Measurements from ENCODE around the gene KDM3A. TPM values are rescaled to one million over a fixed set of nuclear protein-coding genes. Genes with fewer than 3 reads are reported as not detected.
A peak's percentile ranks its signal among the peaks of the same experiment; 100 is the strongest.

KDM3A gene
- total RNA-seq, 2 experiments from 2014 or later, result 107 to 114 TPM

- TF ChIP-seq CTCF (IDR thresholded peaks at IDR 0.05), result no peak
- H3K4me3 Mint-ChIP-seq, result peak overlapping the region; percentile 94
- peaks cover 62% of the 10 kb centered on the region for H3K36me3 Mint-ChIP-seq (ENCODE audit: low read depth)
- H3K27ac Mint-ChIP-seq, result peak overlapping the region; percentile 100
- intact Hi-C loops (cut with micrococcal nuclease), result loop anchor here (5.0 kb wide), 1 partner anchor 244 kb away; the partner anchor contains the start of genes IMMT and MRPL35
- no peak for ATAC-seq
- no peak for DNase-seq
- peaks cover 17% of the 10 kb centered on the region for H3K9me3 Mint-ChIP-seq
- ChIA-PET CTCF (interaction anchor here (0.5 to 2.3 kb wide), 6 partner anchors 9 to 240 kb away, joined by 3 to 10 read pairs (median 6); no protein-coding TSS in a partner anchor), POLR2A (interaction anchor here (0.8 to 2.5 kb wide), 12 partner anchors 27 to 354 kb away, joined by 3 to 10 read pairs (median 4); partner anchors contain the start of gene IMMT)
- peaks cover 45% of the 10 kb centered on the region for H3K4me1 Mint-ChIP-seq (ENCODE audit: low read depth)
- no peaks in the 10 kb centered on the region for H3K27me3 Mint-ChIP-seq
These were observed 266 bp downstream of the KDM3A start for GRCh38 chr2:86441392-86441881.

GRCh38 chr2:86441882-86442641 is 891 bp downstream of the KDM3A start:
- TF ChIP-seq CTCF (IDR thresholded peaks at IDR 0.05), result no peak
- peak overlapping the region; percentile 96 for H3K27ac Mint-ChIP-seq
- no peaks in the 10 kb centered on the region for H3K27me3 Mint-ChIP-seq
- intact Hi-C loops (cut with micrococcal nuclease), result loop anchor here (5.0 kb wide), 1 partner anchor 245 kb away; the partner anchor contains the start of genes IMMT and MRPL35
- ATAC-seq (peak; percentile 1), DNase-seq (peak; percentile 73)
- ChIA-PET POLR2A (interaction anchor here (0.8 to 2.5 kb wide), 9 partner anchors 26 to 353 kb away, joined by 3 to 10 read pairs (median 4); partner anchors contain the start of gene REEP1), CTCF (interaction anchor here (0.5 to 2.3 kb wide), 6 partner anchors 26 to 240 kb away, joined by 3 to 10 read pairs (median 5); no protein-coding TSS in a partner anchor)
- H3K4me3 Mint-ChIP-seq, result peak overlapping the region; percentile 94
- peaks cover 67% of the 10 kb centered on the region for H3K36me3 Mint-ChIP-seq (ENCODE audit: low read depth)
- H3K9me3 Mint-ChIP-seq, result peaks cover 15% of the 10 kb centered on the region
- peaks cover 50% of the 10 kb centered on the region for H3K4me1 Mint-ChIP-seq (ENCODE audit: low read depth)

GRCh38 chr2:86442642-86443005 is 1.5 kb downstream of the KDM3A start:
- peak; percentile 91 for DNase-seq
- peaks cover 55% of the 10 kb centered on the region for H3K4me1 Mint-ChIP-seq (ENCODE audit: low read depth)
- peaks cover 15% of the 10 kb centered on the region for H3K9me3 Mint-ChIP-seq
- no peak for TF ChIP-seq CTCF (IDR thresholded peaks at IDR 0.05)
- ChIA-PET CTCF (interaction anchor here (1.2 to 2.3 kb wide), 5 partner anchors 9 to 222 kb away, joined by 3 to 10 read pairs (median 6); no protein-coding TSS in a partner anchor), POLR2A (interaction anchor here (0.8 to 2.5 kb wide), 4 partner anchors 49 to 242 kb away, joined by 3 to 10 read pairs (median 6); partner anchors contain the start of gene REEP1)
- no peaks in the 10 kb centered on the region for H3K27me3 Mint-ChIP-seq
- H3K4me3 Mint-ChIP-seq, result peak overlapping the region; percentile 94
- peak; percentile 65 for ATAC-seq
- H3K36me3 Mint-ChIP-seq (ENCODE audit: low read depth), result peaks cover 72% of the 10 kb centered on the region
- intact Hi-C loops (cut with micrococcal nuclease), result loop anchor here (5.0 kb wide), 1 partner anchor 245 kb away; the partner anchor contains the start of genes IMMT and MRPL35
- H3K27ac Mint-ChIP-seq, result peak overlapping the region; percentile 96

- ChIA-PET POLR2A (no interaction called here), CTCF (interaction anchor here (1.3 kb wide), 1 partner anchor 8 kb away, joined by 3 read pairs; no protein-coding TSS in a partner anchor)
- H3K9me3 Mint-ChIP-seq, result peaks cover 14% of the 10 kb centered on the region
- ATAC-seq, result no peak
- intact Hi-C loops (cut with micrococcal nuclease), result loop anchor here (5.0 kb wide), 1 partner anchor 246 kb away; the partner anchor contains the start of genes IMMT and MRPL35
- no peak for TF ChIP-seq CTCF (IDR thresholded peaks at IDR 0.05)
- H3K27ac Mint-ChIP-seq, result peak overlapping the region; percentile 96
- H3K36me3 Mint-ChIP-seq (ENCODE audit: low read depth), result peaks cover 82% of the 10 kb centered on the region
- no peak for DNase-seq
- peak overlapping the region; percentile 94 for H3K4me3 Mint-ChIP-seq
- no peaks in the 10 kb centered on the region for H3K27me3 Mint-ChIP-seq
- H3K4me1 Mint-ChIP-seq (ENCODE audit: low read depth), result peaks cover 67% of the 10 kb centered on the region
These were observed 2.6 kb downstream of the KDM3A start for GRCh38 chr2:86443631-86444350.
